Prostate gland (tissue), 2 donors: ENCODE data around the gene TAF6. TPM values are rescaled to one million over a fixed set of nuclear protein-coding genes. Genes with fewer than 3 reads are reported as not detected.
A peak's percentile ranks its signal among the peaks of the same experiment; 100 is the strongest.

Experiments
- DNase-seq: peaks from one replicate; pipeline ENCODE4 v3.0.0-alpha.2; 2019; ENCODE audit warnings: low spot score
- H3K27ac ChIP-seq, 2 donors: fragments of 200-600 bp; sonication (generic); 2 replicates each; pipeline ENCODE4 v1.5.1; 2017 to 2019
- H3K27me3 ChIP-seq: fragments of 200-600 bp; sonication (generic); replicated peaks from 2 replicates; pipeline ENCODE4 v1.5.1; 2019; ENCODE audit not compliant: insufficient read depth
- H3K36me3 ChIP-seq, 2 donors: fragments of 200-600 bp; sonication (generic); 1 replicate in 1 of 2; 2 replicates in 1 of 2; pipeline versions ENCODE4 v1.5.1 to v1.8.1; 2017 to 2019
- H3K4me1 ChIP-seq: fragments of 200-600 bp; sonication (generic); replicated peaks from 2 replicates; pipeline ENCODE4 v1.5.1; 2019
- H3K4me3 ChIP-seq, 2 donors: fragments of 200-600 bp; sonication (generic); 2 replicates each; pipeline ENCODE4 v1.5.1; 2017 to 2019
- H3K9me3 ChIP-seq: fragments of 200-600 bp; sonication (generic); 2 replicates; pipeline ENCODE4 v1.5.1; 2017
- CTCF ChIP-seq, 4 experiments: fragments of 200-600 bp in 2 of 4; fragments of 450-650 bp in 2 of 4; sonication (generic) in 2 of 4; IDR thresholded peaks; 1 replicate in 3 of 4; 2 replicates in 1 of 4; pipeline ENCODE4 v1.5.1; 2016 to 2019; ENCODE audit warnings: antibody characterized with exemption in 4 of 4, mild to moderate bottlenecking in 2 of 4, moderate library complexity in 2 of 4
- POLR2A ChIP-seq: fragments of 450-650 bp; IDR thresholded peaks from one replicate; pipeline ENCODE4 v1.6.1; 2016; ENCODE audit warnings: antibody characterized with exemption, mild to moderate bottlenecking
- POLR2AphosphoS5 ChIP-seq: sonication (generic); formaldehyde crosslinking; IDR thresholded peaks from one replicate; pipeline ENCODE4 v1.6.1; 2017; ENCODE audit warnings: antibody characterized with exemption
- WGBS: methylation state at CpG from one replicate; pipeline ENCODE4 v1.1.5; 2018; 5-methylcytosine and 5-hydroxymethylcytosine counted together
- intact Hi-C: fragments of 100-400 bp; cut with DNase I; formaldehyde crosslinking; loops from one replicate; pipeline ENCODE4 v1.14.2; 2022
- total RNA-seq, 2 donors: library from RNA; depleted of rRNA; stranded (reverse); fragments of >200 nt; gene quantifications; one replicate each; pipeline ENCODE4 v1.1.0, GENCODE V29; 2016

The TAF6 gene
- total RNA-seq, 2 donors from 2014 or later: 68.3 to 79.8 TPM

GRCh38 chr7:100106633-100107032 lies 12.5 kb downstream of the TAF6 start:
- WGBS: 82% methylated on average over 17 of the region's 17 CpGs
- Histone ChIP-seq H3K27me3 (no peaks in the 10 kb centered on the region), H3K4me3 (no peak overlapping the region), H3K27ac (no peak overlapping the region), H3K4me1 (no peaks in the 10 kb centered on the region), H3K9me3 (no peaks in the 10 kb centered on the region), H3K36me3 (peaks cover 5 to 6% of the 10 kb centered on the region in 2 donors)
- DNase-seq: no peak
- TF ChIP-seq CTCF (IDR thresholded peaks at IDR 0.05): no peak
- no peak for TF ChIP-seq POLR2AphosphoS5
- no peak for TF ChIP-seq POLR2A
- intact Hi-C loops: no loop called here

- H3K4me1 ChIP-seq: no peaks in the 10 kb centered on the region
- no peak overlapping the region for H3K4me3 ChIP-seq
- intact Hi-C loops: no loop called here
- H3K27ac ChIP-seq: no peak overlapping the region
- no peak for DNase-seq
- peaks cover 3 to 6% of the 10 kb centered on the region in 2 donors for H3K36me3 ChIP-seq
- H3K9me3 ChIP-seq: no peaks in the 10 kb centered on the region
- 91% methylated on average over 4 of the region's 4 CpGs for WGBS
- no peaks in the 10 kb centered on the region for H3K27me3 ChIP-seq
- TF ChIP-seq POLR2A (no peak), CTCF (IDR thresholded peaks at IDR 0.05) (no peak), POLR2AphosphoS5 (no peak)
Measured at GRCh38 chr7:100105534-100105933, 13.6 kb downstream of the TAF6 start.

GRCh38 chr7:100102950-100103840 lies 16.0 kb downstream of the TAF6 start:
- intact Hi-C loops: no loop called here
- Histone ChIP-seq H3K9me3 (no peaks in the 10 kb centered on the region), H3K27me3 (no peaks in the 10 kb centered on the region), H3K36me3 (peaks cover 3 to 12% of the 10 kb centered on the region in 2 donors), H3K4me3 (no peak overlapping the region), H3K27ac (no peak overlapping the region), H3K4me1 (peaks cover 9% of the 10 kb centered on the region)
- TF ChIP-seq CTCF (IDR thresholded peaks at IDR 0.05): no peak
- TF ChIP-seq POLR2AphosphoS5: no peak
- no peak for TF ChIP-seq POLR2A
- no peak for DNase-seq
- 78% methylated on average over 17 of the region's 17 CpGs for WGBS

- H3K36me3 ChIP-seq: peaks cover 6 to 18% of the 10 kb centered on the region in 2 donors
- 0% methylated on average over 68 of the region's 80 CpGs for WGBS
- peak within 1 kb of the TSS; percentile 90 to 93 for H3K27ac ChIP-seq
- H3K4me1 ChIP-seq: peaks cover 9% of the 10 kb centered on the region
- peak within 1 kb of the TSS; percentile 57 to 58 for H3K4me3 ChIP-seq
- peak; percentile 99 for DNase-seq
- intact Hi-C loops: no loop called here
- H3K9me3 ChIP-seq: no peaks in the 10 kb centered on the region
- no peaks in the 10 kb centered on the region for H3K27me3 ChIP-seq
- TF ChIP-seq POLR2AphosphoS5 (peak; percentile 96), CTCF (IDR thresholded peaks at IDR 0.05) (peak in 1 of 4 experiments; percentile 7), POLR2A (peak; percentile 34)
Measured at GRCh38 chr7:100101016-100101862, 17.9 kb downstream of the TAF6 start, which contains the start of the genes AP4M1 and MCM7. Gene AP4M1 (plus strand): TSS chr7:100101643. CDS start chr7:100101715, 72 bp downstream. Gene MCM7 (minus strand): TSS chr7:100101397. CDS start chr7:100101294, 103 bp downstream.
